ENCODE measurements around the gene NT5C2.
"Not testable (repeated sequence)": the region's sequence is repeated elsewhere in the genome, so short reads cannot be mapped to it uniquely, and the experiment has no call there.

Gene NT5C2

GRCh38 chr10:103193107-103193819, at the start of gene NT5C2:
Gene NT5C2, minus strand, starts transcription at chr10:103193272. Its CDS starts 18,314 bp downstream, at chr10:103174958.
- peak; percentile 79 for DNase-seq (ENCODE audit: low spot score)

DNA sequence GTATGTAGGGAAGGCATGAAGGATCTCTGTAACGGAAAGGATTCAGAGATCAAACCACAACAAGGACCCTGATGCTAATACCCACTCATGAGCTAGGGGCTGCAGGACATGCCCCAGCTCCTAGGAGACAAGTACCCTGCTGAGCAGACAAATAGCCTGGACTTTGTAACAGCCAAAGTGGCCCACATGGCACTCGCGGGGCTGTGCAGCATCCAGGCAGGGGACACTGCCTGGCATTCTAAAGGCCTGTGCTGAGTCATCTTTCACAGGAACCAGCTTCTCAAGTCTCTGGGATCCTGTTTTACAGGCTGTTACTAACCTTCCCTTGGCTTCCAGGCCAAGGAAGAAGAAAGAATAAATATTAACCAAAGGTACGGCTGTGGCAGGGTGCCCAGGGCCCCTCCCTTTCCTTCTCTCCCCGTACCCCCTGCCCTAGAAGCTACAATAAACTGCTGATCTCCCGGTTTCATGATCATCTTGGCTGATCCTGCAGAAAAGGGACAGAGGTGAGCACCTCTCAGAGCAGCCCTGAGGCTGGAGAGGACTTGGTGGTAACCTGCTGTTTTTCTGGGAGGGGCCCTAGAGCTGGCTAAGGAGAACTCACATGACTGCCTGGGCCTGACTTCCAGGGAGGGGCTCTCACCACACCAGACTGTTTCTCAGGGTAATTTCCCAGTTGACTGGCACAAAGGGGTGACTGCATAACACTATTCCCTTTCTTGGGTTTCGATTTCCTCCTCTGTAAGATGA, 48.4 kb upstream of the NT5C2 start:
- DNase-seq (ENCODE audit: low spot score) = peak; percentile 64

DNA sequence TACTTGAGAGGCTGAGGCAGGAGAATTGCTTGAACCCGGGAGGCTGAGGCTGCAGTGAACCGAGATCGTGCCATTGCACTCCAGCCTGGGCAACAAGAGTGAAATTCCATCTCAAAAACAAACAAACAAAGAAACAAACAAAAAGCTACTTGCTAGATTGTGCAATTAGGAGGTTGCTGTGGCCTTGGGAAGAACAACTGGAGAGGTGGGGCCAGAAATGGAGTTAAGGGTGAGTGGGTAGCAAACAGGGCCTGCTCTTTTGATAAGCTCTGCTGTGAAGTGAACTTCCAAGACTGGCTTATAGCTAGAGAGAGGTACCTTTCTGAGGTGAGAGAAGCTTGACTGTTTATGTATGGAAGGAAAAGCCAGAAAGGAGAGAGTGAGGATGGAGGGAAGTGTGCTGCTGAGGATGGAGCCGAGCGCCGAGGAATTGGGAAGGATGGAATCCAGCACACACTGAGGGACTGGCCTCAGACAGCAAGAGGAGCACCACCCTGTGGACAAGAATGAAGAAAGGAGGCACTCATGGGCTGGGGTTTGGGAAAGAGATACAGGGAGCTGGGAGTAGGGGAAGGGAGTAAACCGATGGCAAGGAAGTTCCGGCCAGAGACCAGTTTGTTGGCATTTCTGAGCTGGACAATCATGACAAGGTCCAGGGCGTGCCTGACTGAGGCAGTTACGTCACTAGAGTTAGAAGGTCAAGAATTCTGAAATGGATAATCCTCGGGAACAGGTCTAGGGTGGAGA, 45.6 kb upstream of the NT5C2 start:
- DNase-seq (ENCODE audit: low spot score) = no peak

DNA sequence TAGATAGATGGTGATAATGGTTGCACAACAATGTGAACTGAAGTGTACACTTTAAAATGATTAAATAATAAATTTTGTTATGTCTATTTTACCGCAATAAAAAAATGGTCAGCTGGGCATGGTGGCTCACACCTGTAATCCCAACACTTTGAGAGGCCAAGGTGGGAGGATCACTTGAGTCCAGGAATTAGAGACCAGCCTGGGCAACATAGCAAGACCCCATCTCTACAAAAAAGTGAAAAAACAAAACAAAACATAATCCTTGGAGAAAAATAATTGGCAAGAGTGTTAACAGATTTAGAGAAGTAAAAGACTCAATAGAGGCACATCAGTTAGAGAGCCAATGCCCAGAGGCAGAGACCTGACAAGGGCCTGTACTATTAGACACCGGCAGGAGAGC, 42.7 kb upstream of the NT5C2 start:
- DNase-seq (ENCODE audit: low spot score) = no peak

GRCh38 chr10:103232772-103233488, 39.9 kb upstream of the NT5C2 start:
- DNase-seq (ENCODE audit: low spot score) = no peak

DNA sequence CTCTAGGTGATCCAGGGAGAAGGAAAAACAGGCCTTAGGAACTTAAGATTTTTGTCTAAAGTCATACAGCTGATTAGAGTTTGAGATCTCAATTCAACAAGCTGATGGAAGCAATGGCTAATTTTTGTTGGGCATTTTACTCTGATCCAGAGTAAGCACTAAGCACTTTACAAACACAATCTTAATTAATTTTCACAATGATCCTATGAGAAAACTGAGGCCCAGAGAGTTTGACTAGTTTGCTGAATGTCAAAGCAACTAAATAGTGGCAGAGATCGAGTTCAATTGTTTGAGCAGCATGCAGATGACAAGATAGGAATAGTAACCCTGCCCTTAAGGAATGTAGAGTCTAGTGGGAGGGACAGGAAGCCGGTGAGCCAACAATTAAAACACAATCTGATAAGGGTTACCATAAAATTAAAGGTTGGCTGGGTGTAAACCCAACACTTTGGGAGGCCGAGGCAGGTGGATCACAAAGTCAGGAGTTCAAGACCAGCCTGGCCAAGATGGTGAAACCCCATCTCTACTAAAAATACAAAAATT, 39.1 kb upstream of the NT5C2 start:
- DNase-seq (ENCODE audit: low spot score) = no peak

- DNase-seq (ENCODE audit: low spot score) = no peak
Observed at GRCh38 chr10:103231047-103231551, 38.0 kb upstream of the NT5C2 start.

DNA sequence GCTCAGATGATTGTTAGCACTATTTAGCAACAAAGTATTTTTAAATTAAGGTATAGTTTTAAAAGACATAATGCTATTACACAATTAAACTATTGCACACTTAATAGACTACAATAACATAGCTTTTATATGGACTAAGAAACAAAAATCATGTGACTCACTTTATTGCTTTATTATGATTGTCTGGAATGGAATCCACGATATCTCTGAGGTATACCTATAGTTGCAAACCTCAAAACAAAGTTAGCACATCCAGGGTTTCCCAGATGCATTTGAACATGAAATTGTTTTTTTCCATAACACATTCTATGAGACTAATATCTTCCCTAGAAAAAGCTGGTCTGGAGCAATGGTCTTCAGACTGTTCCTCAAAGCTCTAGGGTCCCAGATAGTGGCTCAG, 34.3 kb upstream of the NT5C2 start:
- DNase-seq (ENCODE audit: low spot score) = no peak

GRCh38 chr10:103225939-103226338, 32.9 kb upstream of the NT5C2 start:
- DNase-seq (ENCODE audit: low spot score) = no peak

- not testable (repeated sequence) for DNase-seq (ENCODE audit: low spot score)
Observed at GRCh38 chr10:103224721-103225120, 31.6 kb upstream of the NT5C2 start.

DNA sequence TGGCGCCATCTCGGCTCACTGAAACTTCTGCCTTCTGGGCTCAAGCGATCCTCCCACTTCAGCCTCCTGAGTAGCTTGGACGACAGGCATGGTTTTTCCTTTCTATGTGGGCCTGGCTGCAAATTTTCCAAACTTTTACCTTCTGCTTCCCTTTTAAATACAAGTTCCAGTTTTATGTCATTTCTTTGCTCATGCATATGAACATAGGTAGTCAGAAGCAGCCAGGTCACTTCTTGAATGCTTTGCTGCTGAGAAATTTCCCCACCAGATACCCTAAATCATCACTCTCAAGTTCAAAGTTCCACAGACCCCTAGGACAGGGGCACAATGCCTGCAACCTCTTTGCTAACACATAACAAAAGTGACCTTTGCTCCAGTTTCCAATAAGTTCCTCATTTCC, 31.1 kb upstream of the NT5C2 start:
- no peak for DNase-seq (ENCODE audit: low spot score)

GRCh38 chr10:103216362-103216761, 23.3 kb upstream of the NT5C2 start:
- not testable (repeated sequence) for DNase-seq (ENCODE audit: low spot score)

DNA sequence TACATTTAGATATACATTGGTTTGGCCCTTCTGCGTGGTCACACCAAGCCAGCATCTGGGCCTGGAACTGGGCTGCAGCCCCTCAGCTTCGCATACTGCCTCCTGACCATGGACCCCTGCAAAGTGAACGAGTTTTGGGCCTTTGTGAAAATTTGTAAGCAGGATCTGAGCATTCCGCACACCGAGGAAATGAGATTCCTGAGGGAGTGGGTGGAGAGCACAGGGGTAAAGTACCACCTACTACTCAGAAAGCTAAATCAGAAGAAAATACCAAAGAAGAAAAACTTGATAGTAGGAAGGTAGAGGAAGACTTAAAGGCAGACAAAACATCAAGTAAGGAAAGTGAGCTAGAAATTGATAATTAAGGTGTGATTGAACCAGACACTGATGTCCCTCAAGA, 22.5 kb upstream of the NT5C2 start:
- no peak for DNase-seq (ENCODE audit: low spot score)

DNA sequence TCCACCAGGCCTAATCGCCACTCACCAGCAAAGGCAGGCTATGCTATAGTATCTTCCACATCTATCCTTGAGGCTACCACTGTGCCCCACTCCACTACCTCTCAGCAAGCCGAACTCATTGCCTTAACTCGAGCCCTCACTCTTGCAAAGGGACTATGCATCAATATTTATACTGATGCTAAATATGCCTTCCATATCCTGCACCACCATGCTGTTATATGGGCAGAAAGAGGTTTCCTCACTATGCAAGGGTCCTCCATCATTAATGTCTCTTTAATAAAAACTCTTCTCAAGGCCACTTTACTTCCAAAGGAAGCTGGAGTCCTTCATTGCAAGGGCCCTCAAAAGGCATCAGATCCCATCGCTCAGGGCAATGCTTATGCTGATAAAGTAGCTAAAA, 17.2 kb upstream of the NT5C2 start:
- not testable (repeated sequence) for DNase-seq (ENCODE audit: low spot score)

DNA sequence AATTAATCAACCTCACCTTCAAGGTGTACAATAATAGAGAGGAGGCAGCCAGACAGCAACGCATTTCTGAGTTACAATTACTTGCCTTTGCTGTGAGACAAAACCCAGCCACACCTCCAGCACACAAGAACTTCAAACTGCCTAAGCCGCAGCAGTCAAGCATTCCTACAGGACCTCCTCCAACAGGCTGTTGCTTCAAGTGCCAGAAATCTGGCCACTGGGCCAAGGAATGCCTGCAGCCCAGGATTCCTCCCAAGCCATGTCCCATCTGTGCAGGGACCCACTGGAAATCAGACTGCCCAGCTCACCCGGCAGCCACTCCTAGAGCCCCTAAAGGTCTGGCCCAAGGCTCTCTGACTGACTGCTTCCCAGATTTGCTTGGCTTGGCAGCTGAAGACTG, 14.6 kb upstream of the NT5C2 start:
- not testable (repeated sequence) for DNase-seq (ENCODE audit: low spot score)

- no peak for DNase-seq (ENCODE audit: low spot score)
Observed at GRCh38 chr10:103207141-103207540, 14.1 kb upstream of the NT5C2 start.

- not testable (repeated sequence) for DNase-seq (ENCODE audit: low spot score)
Observed at GRCh38 chr10:103206715-103207114, 13.6 kb upstream of the NT5C2 start.

DNA sequence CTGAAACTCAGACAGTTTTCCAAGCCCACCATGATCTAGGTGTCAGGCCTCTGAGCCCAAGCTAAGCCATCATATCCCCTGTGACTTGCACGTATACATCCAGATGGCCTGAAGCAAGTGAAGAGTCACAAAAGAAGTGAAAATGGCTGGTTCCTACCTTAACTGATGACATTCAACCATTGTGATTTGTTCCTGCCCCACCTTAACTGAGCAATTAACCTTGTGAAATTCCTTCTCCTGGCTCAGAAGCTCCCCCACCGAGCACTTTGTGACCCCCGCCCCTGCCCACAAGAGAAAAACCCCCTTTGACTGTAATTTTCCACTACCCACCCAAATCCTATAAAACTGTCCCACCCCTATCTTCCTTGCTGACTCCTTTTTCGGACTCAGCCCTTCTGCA, 12.3 kb upstream of the NT5C2 start:
- DNase-seq (ENCODE audit: low spot score) = not testable (repeated sequence)

DNA sequence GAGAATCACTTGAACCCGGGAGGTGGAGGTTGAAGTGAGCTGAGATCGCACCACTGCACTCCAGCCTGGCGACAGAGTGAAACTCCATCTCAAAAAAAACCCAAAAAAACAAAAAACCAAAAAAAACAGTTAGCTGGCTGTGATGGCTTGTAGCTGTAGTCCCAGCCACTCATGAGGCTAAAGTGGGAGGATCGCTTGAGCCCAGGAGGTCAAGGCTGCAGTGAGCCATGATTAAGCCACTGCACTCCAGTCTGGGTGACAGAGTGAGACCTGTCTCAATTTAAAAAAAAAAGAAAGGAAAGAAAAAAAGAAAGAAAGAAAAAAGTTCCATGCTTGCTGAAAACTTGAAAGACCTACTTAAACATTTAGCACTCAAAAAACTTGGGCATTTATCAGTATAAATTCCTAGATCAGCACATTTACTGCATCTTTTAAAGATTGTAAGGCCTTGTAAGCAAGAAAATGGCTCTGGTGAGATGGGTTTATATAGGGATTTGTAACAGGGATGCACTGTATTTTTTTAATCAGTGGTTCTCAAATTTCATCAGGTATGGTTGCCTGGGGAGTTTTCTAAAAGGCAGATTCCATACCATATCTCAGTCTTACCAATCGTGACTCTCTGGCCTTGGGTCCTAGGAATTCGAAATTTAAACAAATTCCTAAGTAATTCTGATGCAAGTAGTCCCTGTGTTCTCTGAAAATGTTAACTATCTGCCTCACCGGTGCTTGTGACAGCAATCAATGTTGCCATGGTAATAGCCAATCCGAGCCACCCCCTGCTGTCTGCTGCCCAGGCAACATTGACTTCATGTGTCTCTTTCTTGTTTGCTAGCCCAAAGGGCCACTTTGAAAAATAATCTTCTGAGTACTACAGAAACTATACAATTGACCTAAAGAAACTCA, 11.5 kb upstream of the NT5C2 start:
- no peak for DNase-seq (ENCODE audit: low spot score)

GRCh38 chr10:103203466-103203865, 10.4 kb upstream of the NT5C2 start:
- DNase-seq (ENCODE audit: low spot score) = no peak

DNA sequence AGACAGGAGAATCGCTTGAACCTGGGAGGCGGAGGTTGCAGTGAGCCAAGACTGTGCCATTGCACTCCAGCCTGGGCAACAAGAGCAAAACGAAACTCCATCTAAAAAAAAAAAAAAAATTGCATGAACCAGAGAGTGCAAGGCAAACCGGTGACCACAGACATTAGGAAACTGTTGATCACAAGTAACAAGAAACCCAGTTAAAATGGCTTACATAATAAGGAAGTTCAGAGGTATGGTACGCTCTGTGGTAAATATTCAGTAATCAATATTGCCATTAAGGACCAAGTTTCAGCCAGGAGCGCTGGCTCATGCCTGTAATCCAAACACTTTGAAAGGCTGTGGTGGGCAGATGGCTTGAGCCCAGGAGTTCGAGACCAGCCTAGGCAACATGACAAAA, 9.2 kb upstream of the NT5C2 start:
- peak; percentile 45 for DNase-seq (ENCODE audit: low spot score)
